Astrocyte (in vitro differentiated cells and primary cell): ENCODE data around the gene CKLF.

Experiments
- EZH2 ChIP-seq: IDR thresholded peaks from 2 replicates; pipeline ENCODE4 v1.6.1; 2012; ENCODE audit warnings: mild to moderate bottlenecking, low read length, inconsistent platforms; ENCODE audit not compliant: insufficient read depth
- TF ChIP-seq, protein P1 (sequence below): IDR thresholded peaks from 2 replicates; pipeline ENCODE4 v1.5.1; 2011; ENCODE audit warnings: low read depth, mild to moderate bottlenecking, inconsistent platforms, low read length, moderate library complexity; ENCODE audit not compliant: insufficient read depth

DNA sequence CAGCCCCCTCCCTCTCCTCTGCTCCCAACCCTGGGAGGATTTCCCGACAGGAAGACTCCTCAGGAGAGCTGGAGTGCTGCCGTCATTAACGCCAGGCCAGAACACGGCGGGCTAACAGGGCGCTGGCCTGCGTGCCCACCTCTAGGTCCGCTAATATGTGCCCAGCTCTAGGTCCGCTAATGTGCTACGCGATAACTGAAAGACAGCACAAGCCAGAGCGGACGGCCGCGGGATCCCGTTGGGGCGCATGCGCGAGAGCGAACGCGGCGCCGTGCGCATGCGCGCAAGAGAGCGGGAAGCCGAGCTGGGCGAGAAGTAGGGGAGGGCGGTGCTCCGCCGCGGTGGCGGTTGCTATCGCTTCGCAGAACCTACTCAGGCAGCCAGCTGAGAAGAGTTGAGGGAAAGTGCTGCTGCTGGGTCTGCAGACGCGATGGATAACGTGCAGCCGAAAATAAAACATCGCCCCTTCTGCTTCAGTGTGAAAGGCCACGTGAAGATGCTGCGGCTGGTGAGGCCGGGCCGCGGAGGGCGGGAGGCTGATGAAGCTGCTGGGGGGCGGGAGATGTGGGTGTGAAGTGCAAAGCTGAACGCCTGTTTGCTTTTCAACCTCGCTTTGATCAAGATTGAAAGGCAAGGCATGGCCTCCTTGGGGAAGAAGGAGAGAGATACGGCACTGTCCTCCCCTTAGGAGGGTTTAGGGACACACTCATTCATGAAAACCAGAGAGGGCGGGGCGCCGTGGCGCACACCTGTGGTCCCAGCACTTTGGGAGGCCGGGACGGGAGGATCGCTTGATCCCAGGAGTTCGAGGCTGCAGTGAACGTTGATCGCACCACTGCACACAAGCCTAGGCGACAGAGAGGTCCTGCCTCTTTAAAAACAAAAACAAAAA, at the start of gene CKLF:
- TF ChIP-seq, protein P1, sequence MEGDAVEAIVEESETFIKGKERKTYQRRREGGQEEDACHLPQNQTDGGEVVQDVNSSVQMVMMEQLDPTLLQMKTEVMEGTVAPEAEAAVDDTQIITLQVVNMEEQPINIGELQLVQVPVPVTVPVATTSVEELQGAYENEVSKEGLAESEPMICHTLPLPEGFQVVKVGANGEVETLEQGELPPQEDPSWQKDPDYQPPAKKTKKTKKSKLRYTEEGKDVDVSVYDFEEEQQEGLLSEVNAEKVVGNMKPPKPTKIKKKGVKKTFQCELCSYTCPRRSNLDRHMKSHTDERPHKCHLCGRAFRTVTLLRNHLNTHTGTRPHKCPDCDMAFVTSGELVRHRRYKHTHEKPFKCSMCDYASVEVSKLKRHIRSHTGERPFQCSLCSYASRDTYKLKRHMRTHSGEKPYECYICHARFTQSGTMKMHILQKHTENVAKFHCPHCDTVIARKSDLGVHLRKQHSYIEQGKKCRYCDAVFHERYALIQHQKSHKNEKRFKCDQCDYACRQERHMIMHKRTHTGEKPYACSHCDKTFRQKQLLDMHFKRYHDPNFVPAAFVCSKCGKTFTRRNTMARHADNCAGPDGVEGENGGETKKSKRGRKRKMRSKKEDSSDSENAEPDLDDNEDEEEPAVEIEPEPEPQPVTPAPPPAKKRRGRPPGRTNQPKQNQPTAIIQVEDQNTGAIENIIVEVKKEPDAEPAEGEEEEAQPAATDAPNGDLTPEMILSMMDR = no peak
- no peak for TF ChIP-seq EZH2
